Inflammatory macrophage (primary cell): ENCODE measurements around the gene NPIPB9.
"Not testable (repeated sequence)": the region's sequence is repeated elsewhere in the genome, so short reads cannot be mapped to it uniquely, and the experiment has no call there.

ENCODE experiments used
- DNase-seq, 2 donors: peaks; one replicate each; pipeline ENCODE4 v3.0.0-alpha.2; 2020 to 2022
- total RNA-seq, 18 experiments: gene quantifications; one replicate each; lab custom pipeline; 2026; ENCODE audit warnings: mixed read lengths in 6 of 18, inconsistent platforms in 2 of 18; lab: John Stamatoyannopoulos, UW

NPIPB9 gene
- 0 to 0.09 (median 0) reads per million in 18 experiments for total RNA-seq

- DNase-seq = not testable (repeated sequence)
Measured at GRCh38 chr16:28751487-28751886, at the start of gene NPIPB9. Gene NPIPB9 (plus strand): TSS chr16:28751787.

- DNase-seq = not testable (repeated sequence)
Measured at GRCh38 chr16:28704246-28704645, 47.3 kb upstream of the NPIPB9 start.

GRCh38 chr16:28711220-28712083 lies 40.1 kb upstream of the NPIPB9 start, which contains the start of gene EIF3C:
Gene EIF3C (plus strand): TSS chr16:28711464. CDS start chr16:28711687, 223 bp downstream.
- not testable (repeated sequence) for DNase-seq

- not testable (repeated sequence) for DNase-seq
Measured at GRCh38 chr16:28722852-28723650, 28.5 kb upstream of the NPIPB9 start.

GRCh38 chr16:28731253-28731652 lies 20.3 kb upstream of the NPIPB9 start:
- not testable (repeated sequence) for DNase-seq

GRCh38 chr16:28732455-28733124 lies 19.0 kb upstream of the NPIPB9 start:
- DNase-seq = not testable (repeated sequence)

GRCh38 chr16:28739787-28740186 lies 11.8 kb upstream of the NPIPB9 start:
- not testable (repeated sequence) for DNase-seq

GRCh38 chr16:28740631-28741030 lies 11.0 kb upstream of the NPIPB9 start:
- DNase-seq = not testable (repeated sequence)

- DNase-seq = peak in 1 of 2 donors; percentile 0
Measured at GRCh38 chr16:28741295-28741694, 10.3 kb upstream of the NPIPB9 start.

GRCh38 chr16:28746618-28747350 lies 4.8 kb upstream of the NPIPB9 start:
- DNase-seq = not testable (repeated sequence)

GRCh38 chr16:28749997-28750465 lies 1.6 kb upstream of the NPIPB9 start:
- not testable (repeated sequence) for DNase-seq

- not testable (repeated sequence) for DNase-seq
Measured at GRCh38 chr16:28750469-28751067, 1.0 kb upstream of the NPIPB9 start.

- DNase-seq = not testable (repeated sequence)
Measured at GRCh38 chr16:28781697-28782096, 30.1 kb downstream of the NPIPB9 start.

- not testable (repeated sequence) for DNase-seq
Measured at GRCh38 chr16:28782357-28782756, 30.8 kb downstream of the NPIPB9 start.

- DNase-seq = peak in 1 of 2 donors; percentile 86
Measured at GRCh38 chr16:28802235-28803019, 50.8 kb downstream of the NPIPB9 start.

- not testable (repeated sequence) for DNase-seq
Measured at GRCh38 chr16:28807445-28808120, 56.0 kb downstream of the NPIPB9 start.

GRCh38 chr16:28820016-28820415 lies 68.4 kb downstream of the NPIPB9 start:
- DNase-seq = peak; percentile 42 to 56

- DNase-seq = not testable (repeated sequence)
Measured at GRCh38 chr16:28820546-28820945, 69.0 kb downstream of the NPIPB9 start.

- DNase-seq = no peak
Measured at GRCh38 chr16:28821874-28822519, 70.4 kb downstream of the NPIPB9 start.
